RCC 7860 (cell line): ENCODE data around the gene SPATA33.
"Not testable (repeated sequence)": the region's sequence is repeated elsewhere in the genome, so short reads cannot be mapped to it uniquely, and the experiment has no call there.

ENCODE experiments used
- DNase-seq: peaks from one replicate; pipeline ENCODE4 v3.0.0-alpha.2; 2015; ENCODE audit warnings: low spot score
- FAIRE-seq: peaks from 2 replicates; lab custom pipeline; 2012; peaks lifted over from hg19 to GRCh38; lab: Jason Lieb, UNC

Gene SPATA33

GRCh38 chr16:89624777-89625761 lies 32.6 kb upstream of the SPATA33 start:
- FAIRE-seq (no peak), DNase-seq (no peak)

- DNase-seq: no peak
- no peak for FAIRE-seq
Measured at GRCh38 chr16:89629827-89630610, 27.6 kb upstream of the SPATA33 start.

GRCh38 chr16:89633064-89633631 lies 24.5 kb upstream of the SPATA33 start:
- DNase-seq (peak; percentile 92), FAIRE-seq (peak; percentile 92)

GRCh38 chr16:89634463-89635385 lies 22.9 kb upstream of the SPATA33 start:
- not testable (repeated sequence) for DNase-seq, FAIRE-seq

GRCh38 chr16:89636663-89637062 lies 21.0 kb upstream of the SPATA33 start:
- DNase-seq (no peak), FAIRE-seq (no peak)

GRCh38 chr16:89637379-89637778 lies 20.3 kb upstream of the SPATA33 start:
- no peak for FAIRE-seq

GRCh38 chr16:89638455-89638854 lies 19.2 kb upstream of the SPATA33 start:
- DNase-seq (no peak), FAIRE-seq (no peak)

More at GRCh38 chr16:89637379-89637778, 20.3 kb upstream of the SPATA33 start:
- DNase-seq: no peak

GRCh38 chr16:89639385-89639784 lies 18.3 kb upstream of the SPATA33 start:
- no peak for FAIRE-seq
- DNase-seq: no peak

GRCh38 chr16:89641458-89642119 lies 16.0 kb upstream of the SPATA33 start:
- FAIRE-seq (no peak), DNase-seq (no peak)

- no peak for DNase-seq
- no peak for FAIRE-seq
Measured at GRCh38 chr16:89642574-89642973, 15.1 kb upstream of the SPATA33 start.

- no peak for DNase-seq
- FAIRE-seq: no peak
Measured at GRCh38 chr16:89643769-89644300, 13.8 kb upstream of the SPATA33 start.

- FAIRE-seq: no peak
- no peak for DNase-seq
Measured at GRCh38 chr16:89645122-89645521, 12.5 kb upstream of the SPATA33 start.

- DNase-seq (no peak), FAIRE-seq (no peak)
Measured at GRCh38 chr16:89646270-89646669, 11.4 kb upstream of the SPATA33 start.

GRCh38 chr16:89646906-89647305 lies 10.7 kb upstream of the SPATA33 start:
- no peak for DNase-seq
- no peak for FAIRE-seq

GRCh38 chr16:89651584-89651983 lies 6.1 kb upstream of the SPATA33 start:
- DNase-seq: no peak
- FAIRE-seq: no peak

GRCh38 chr16:89653656-89654295 lies 3.9 kb upstream of the SPATA33 start:
- DNase-seq: no peak

GRCh38 chr16:89655062-89655643 lies 2.5 kb upstream of the SPATA33 start:
- DNase-seq (no peak), FAIRE-seq (no peak)

More at GRCh38 chr16:89653656-89654295, 3.9 kb upstream of the SPATA33 start:
- FAIRE-seq: no peak

- FAIRE-seq: no peak
- DNase-seq: no peak
Measured at GRCh38 chr16:89656435-89657121, 1.1 kb upstream of the SPATA33 start.
